Endothelial cell of umbilical vein (primary cell): ENCODE data around the gene DGKI. TPM values are rescaled to one million over a fixed set of nuclear protein-coding genes. Genes with fewer than 3 reads are reported as not detected.

Experiments
- BruUV-seq: library from RNA; stranded (reverse); fragments of 400-500 nt; replicated peaks from 2 replicates; lab custom pipeline; 2021; lab: Mats Ljungman, UMichigan
- CTCF ChIA-PET: fragments of 300-600, 350-600 bp; sonication (Branson Sonifier 250); formaldehyde crosslinking; loops from one replicate; lab custom pipeline; 2021; ENCODE audit warnings: antibody characterized with exemption, inconsistent platforms; lab: Charles Lee
- POLR2A ChIA-PET: fragments of 300-600, 350-600 bp; sonication (Branson Sonifier 250); formaldehyde crosslinking; loops from one replicate; lab custom pipeline; 2021; ENCODE audit warnings: antibody characterized with exemption, inconsistent platforms; lab: Charles Lee
- DNase-seq: peaks from one replicate; pipeline ENCODE4 v3.0.0-alpha.2; 2011; ENCODE audit warnings: low read depth, low spot score
- FAIRE-seq: peaks from 2 replicates; lab custom pipeline; 2011; peaks lifted over from hg19 to GRCh38; lab: Jason Lieb, UNC
- H2AFZ ChIP-seq: 2 replicates; pipeline ENCODE4 v1.6.0; 2012; ENCODE audit warnings: low read depth, low read length, control low read depth, inconsistent platforms
- H3K27ac ChIP-seq: 2 replicates; pipeline ENCODE4 v1.5.1; 2011; ENCODE audit warnings: low read depth, mild to moderate bottlenecking, control low read depth, low read length, moderate library complexity; ENCODE audit not compliant: insufficient read depth
- H3K27me3 ChIP-seq, 2 experiments: 2 replicates each; pipeline versions ENCODE4 v1.6.0 to v1.6.1; 2011; ENCODE audit warnings: low read length in 2 of 2, mixed read lengths in 1 of 2; ENCODE audit not compliant: control insufficient read depth in 2 of 2, insufficient read depth in 2 of 2
- H3K36me3 ChIP-seq, 2 experiments: 2 replicates in 1 of 2; 3 replicates in 1 of 2; pipeline ENCODE4 v1.5.1; 2011; ENCODE audit warnings: low read length in 2 of 2, mild to moderate bottlenecking in 1 of 2, moderate library complexity in 1 of 2; ENCODE audit not compliant: control insufficient read depth in 2 of 2, insufficient read depth in 2 of 2; ENCODE audit errors: extremely low read depth in 1 of 2
- H3K4me1 ChIP-seq: 3 replicates; pipeline ENCODE4 v1.5.1; 2011; ENCODE audit warnings: mild to moderate bottlenecking, low read length; ENCODE audit not compliant: control insufficient read depth, insufficient read depth; ENCODE audit errors: extremely low read depth
- H3K4me2 ChIP-seq: 2 replicates; pipeline ENCODE4 v1.6.1; 2011; ENCODE audit warnings: low read length, control low read depth, mixed read lengths; ENCODE audit not compliant: insufficient read depth
- H3K4me3 ChIP-seq, 3 experiments: fragments of 200-600 bp in 1 of 3; sonication (generic), shearing (Covaris generic) in 1 of 3; replicated peaks in 1 of 3; 2 replicates each; pipeline ENCODE4 v1.5.1; 2011 to 2016; ENCODE audit warnings: control low read depth in 3 of 3, low read length in 3 of 3, mild to moderate bottlenecking in 2 of 3, inconsistent platforms in 1 of 3, low read depth in 1 of 3, moderate library complexity in 1 of 3; ENCODE audit not compliant: insufficient read depth in 1 of 3
- H3K79me2 ChIP-seq: 2 replicates; pipeline ENCODE4 v1.6.0; 2012; ENCODE audit warnings: low read length, inconsistent platforms; ENCODE audit not compliant: control insufficient read depth, insufficient read depth
- H3K9ac ChIP-seq: replicated peaks from 2 replicates; pipeline ENCODE3; 2011; ENCODE audit warnings: low read length, control low read depth; ENCODE audit not compliant: insufficient read depth; ENCODE audit errors: extremely low read depth
- H3K9me1 ChIP-seq: replicated peaks from 3 replicates; pipeline ENCODE4 v1.6.0; 2011; ENCODE audit warnings: mild to moderate bottlenecking, low read length; ENCODE audit not compliant: control insufficient read depth, insufficient read depth; ENCODE audit errors: extremely low read depth
- H3K9me3 ChIP-seq: replicated peaks from 2 replicates; pipeline ENCODE4 v1.5.1; 2012; ENCODE audit warnings: low read length, inconsistent platforms; ENCODE audit not compliant: control insufficient read depth, insufficient read depth
- H4K20me1 ChIP-seq: replicated peaks from 2 replicates; pipeline ENCODE3; 2011; ENCODE audit warnings: mild to moderate bottlenecking, low read length; ENCODE audit not compliant: control insufficient read depth, insufficient read depth; ENCODE audit errors: extremely low read depth
- EZH2 ChIP-seq: IDR thresholded peaks from 2 replicates; pipeline ENCODE4 v1.6.1; 2012; ENCODE audit warnings: borderline replicate concordance, low read depth, mild to moderate bottlenecking, moderate library complexity, low read length, inconsistent platforms; ENCODE audit not compliant: severe bottlenecking
- FOS ChIP-seq: IDR thresholded peaks from 2 replicates; pipeline ENCODE4 v1.6.1; 2011; ENCODE audit warnings: mild to moderate bottlenecking, low read length, moderate library complexity, borderline replicate concordance; ENCODE audit not compliant: insufficient read depth
- GATA2 ChIP-seq: IDR thresholded peaks from 2 replicates; pipeline ENCODE4 v1.7.0; 2011; ENCODE audit warnings: low read depth, mild to moderate bottlenecking, moderate library complexity, mixed read lengths, low read length; ENCODE audit not compliant: insufficient read length, insufficient read depth
- JUN ChIP-seq: IDR thresholded peaks from 2 replicates; pipeline ENCODE4 v1.6.1; 2011; ENCODE audit warnings: borderline replicate concordance, low read depth; ENCODE audit not compliant: insufficient read length, insufficient read depth
- MYC ChIP-seq: IDR thresholded peaks from one replicate; pipeline ENCODE4 v1.6.1; 2011; ENCODE audit warnings: mild to moderate bottlenecking, low read depth, low read length
- POLR2A ChIP-seq: IDR thresholded peaks from 2 replicates; pipeline ENCODE4 v1.6.1; 2012; ENCODE audit warnings: low read depth, mild to moderate bottlenecking, control low read depth, low read length
- POLR2AphosphoS5 ChIP-seq: IDR thresholded peaks from 2 replicates; pipeline ENCODE4 v1.6.1; 2012; ENCODE audit warnings: low read depth, mild to moderate bottlenecking, control low read depth, low read length, moderate library complexity; ENCODE audit not compliant: insufficient read depth
- dilution Hi-C: fragments of 300-500 bp; cut with MboI; formaldehyde crosslinking; loops from one replicate; pipeline ENCODE4 v1.15.0; 2019; ENCODE audit warnings: low sequenced_read_pairs; ENCODE audit not compliant: extremely low pct_ligation_motif_present
- intact Hi-C: fragments of 100-400 bp; cut with micrococcal nuclease; formaldehyde crosslinking; loops from one replicate; pipeline ENCODE4 v1.10.0; 2022
- polyA plus RNA-seq, 4 experiments: library from polyadenylated mRNA; depleted of rRNA in 3 of 4; stranded (reverse) in 3 of 4; unstranded in 1 of 4; fragments of >200 nt; gene quantifications; 2 replicates each; pipeline versions ENCODE4 v1.2.1 to v1.2.3, GENCODE V29; 2011 to 2012; ENCODE audit warnings: missing spikeins in 1 of 4
- total RNA-seq: library from RNA; stranded (reverse); gene quantifications from 2 replicates; pipeline ENCODE4 v1.2.3, GENCODE V29; 2021
- TF ChIP-seq, protein P1 (sequence below), 2 donors: IDR thresholded peaks; 1 replicate in 1 of 2; 2 replicates in 1 of 2; pipeline ENCODE4 v1.5.1; 2011; ENCODE audit warnings: low read length in 2 of 2, mild to moderate bottlenecking in 2 of 2, moderate library complexity in 2 of 2, control low read depth in 1 of 2, inconsistent platforms in 1 of 2, low read depth in 1 of 2; ENCODE audit not compliant: insufficient read depth in 1 of 2; ENCODE audit errors: extremely low read depth in 1 of 2
- TF ChIP-seq, protein P2 (sequence below): IDR thresholded peaks from 2 replicates; pipeline ENCODE4 v1.6.1; 2011; ENCODE audit not compliant: insufficient read depth, insufficient read length

Gene DGKI
- total and polyA plus RNA-seq, 2 donors (not counting 3 experiments of a cell fraction or from before 2014, with no cell fraction given): 0.11 to 0.51 TPM

DNA sequence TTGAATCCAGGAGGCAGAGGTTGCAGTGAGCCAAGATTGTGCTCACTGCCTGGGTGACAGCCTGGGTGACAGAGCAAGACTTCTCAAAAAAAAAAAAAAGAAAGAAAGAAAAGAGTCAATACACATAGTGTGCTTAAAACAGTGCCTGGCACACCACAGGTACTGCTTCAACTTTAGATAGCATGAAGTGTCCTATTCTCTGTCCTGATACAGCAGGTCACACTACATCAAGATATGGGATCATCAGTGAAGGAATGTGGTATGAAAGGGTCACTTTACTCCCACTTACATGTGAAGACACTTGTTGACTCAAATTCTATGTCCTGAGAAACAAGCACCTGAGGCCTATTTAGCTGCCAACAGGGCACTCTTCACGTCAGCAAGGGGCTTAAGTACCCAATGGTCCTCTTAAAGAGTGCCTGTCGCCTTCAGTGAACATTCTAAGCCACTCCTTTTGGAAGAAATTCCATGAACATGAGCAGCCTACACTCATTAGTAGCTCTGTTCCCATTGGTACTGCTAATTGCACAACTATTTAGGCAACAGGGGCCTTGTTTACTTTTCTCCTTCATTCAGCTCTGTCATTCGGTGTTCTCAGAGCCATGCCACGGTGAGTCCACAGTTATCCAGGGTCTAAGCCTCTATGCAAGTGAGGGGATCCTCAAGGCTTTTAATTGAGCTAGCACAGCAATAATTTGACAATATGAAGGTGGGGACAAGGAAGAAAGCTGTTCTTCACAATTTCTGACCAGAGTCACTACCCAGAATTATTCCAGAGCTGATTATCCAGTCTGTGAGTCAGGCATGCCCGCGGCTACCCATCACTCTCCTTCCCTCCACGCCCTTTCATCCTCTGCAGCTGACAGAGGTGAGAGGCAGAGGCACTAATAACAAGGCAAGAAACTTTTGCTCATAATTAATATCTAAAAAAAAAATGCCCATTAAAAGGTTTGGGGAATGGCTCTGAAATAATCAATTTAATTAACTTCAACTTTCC lies 446.6 kb downstream of the DGKI start:
- TF ChIP-seq JUN (no peak), MYC (no peak), EZH2 (no peak), GATA2 (no peak), POLR2AphosphoS5 (no peak), FOS (no peak), POLR2A (no peak)
- TF ChIP-seq, protein P1, sequence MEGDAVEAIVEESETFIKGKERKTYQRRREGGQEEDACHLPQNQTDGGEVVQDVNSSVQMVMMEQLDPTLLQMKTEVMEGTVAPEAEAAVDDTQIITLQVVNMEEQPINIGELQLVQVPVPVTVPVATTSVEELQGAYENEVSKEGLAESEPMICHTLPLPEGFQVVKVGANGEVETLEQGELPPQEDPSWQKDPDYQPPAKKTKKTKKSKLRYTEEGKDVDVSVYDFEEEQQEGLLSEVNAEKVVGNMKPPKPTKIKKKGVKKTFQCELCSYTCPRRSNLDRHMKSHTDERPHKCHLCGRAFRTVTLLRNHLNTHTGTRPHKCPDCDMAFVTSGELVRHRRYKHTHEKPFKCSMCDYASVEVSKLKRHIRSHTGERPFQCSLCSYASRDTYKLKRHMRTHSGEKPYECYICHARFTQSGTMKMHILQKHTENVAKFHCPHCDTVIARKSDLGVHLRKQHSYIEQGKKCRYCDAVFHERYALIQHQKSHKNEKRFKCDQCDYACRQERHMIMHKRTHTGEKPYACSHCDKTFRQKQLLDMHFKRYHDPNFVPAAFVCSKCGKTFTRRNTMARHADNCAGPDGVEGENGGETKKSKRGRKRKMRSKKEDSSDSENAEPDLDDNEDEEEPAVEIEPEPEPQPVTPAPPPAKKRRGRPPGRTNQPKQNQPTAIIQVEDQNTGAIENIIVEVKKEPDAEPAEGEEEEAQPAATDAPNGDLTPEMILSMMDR (IDR thresholded peaks at IDR 0.05; ENCODE audit: extremely low read depth in 1 of 2, insufficient read depth in 1 of 2, low read depth in 1 of 2, low read length in 2 of 2): no peak
- TF ChIP-seq, protein P2, sequence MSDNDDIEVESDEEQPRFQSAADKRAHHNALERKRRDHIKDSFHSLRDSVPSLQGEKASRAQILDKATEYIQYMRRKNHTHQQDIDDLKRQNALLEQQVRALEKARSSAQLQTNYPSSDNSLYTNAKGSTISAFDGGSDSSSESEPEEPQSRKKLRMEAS: no peak
- Histone ChIP-seq H4K20me1 (no peaks in the 10 kb centered on the region), H3K9ac (no peak overlapping the region), H3K4me3 (no peak overlapping the region), H3K4me1 (no peaks in the 10 kb centered on the region), H3K27ac (no peak overlapping the region), H3K9me3 (no peaks in the 10 kb centered on the region), H3K9me1 (no peaks in the 10 kb centered on the region), H3K36me3 (no peaks in the 10 kb centered on the region), H2AFZ (no peak overlapping the region), H3K27me3 (no peaks in the 10 kb centered on the region), H3K79me2 (no peaks in the 10 kb centered on the region), H3K4me2 (no peak overlapping the region)
- ChIA-PET CTCF (no interaction called here), POLR2A (no interaction called here)
- intact Hi-C loops (no loop called here), dilution Hi-C loops (no loop called here)
- DNase-seq: no peak
- FAIRE-seq: no peak
- BruUV-seq: no TSS peak
